Activated naive CD4-positive, alpha-beta T cell treated with anti-CD3 and anti-CD28 coated beads, Interleukin-2, amount 10 ng/mL, durations not matched to agents 7 days and 5 days (primary cell): ENCODE data around the gene PIK3R1.

Source experiments
- CTCF ChIA-PET: fragments of 350-600 bp; sonication (Branson Sonifier 250); formaldehyde crosslinking; loops from one replicate; lab custom pipeline; 2021; ENCODE audit warnings: antibody characterized with exemption; lab: Charles Lee
- DNase-seq: peaks from one replicate; pipeline ENCODE4 v3.0.0-alpha.2; 2020
- H3K27ac Mint-ChIP-seq: one replicate; pipeline ENCODE4 v1.8.0; 2021; ENCODE audit warnings: mild to moderate bottlenecking, moderate library complexity, mixed read lengths
- H3K27me3 Mint-ChIP-seq: one replicate; pipeline ENCODE4 v1.8.0; 2021; ENCODE audit warnings: mild to moderate bottlenecking, mixed read lengths
- H3K36me3 Mint-ChIP-seq: one replicate; pipeline ENCODE4 v1.8.0; 2021; ENCODE audit warnings: mixed read lengths
- H3K4me1 Mint-ChIP-seq: one replicate; pipeline ENCODE4 v1.8.0; 2021; ENCODE audit warnings: mixed read lengths
- H3K4me3 Mint-ChIP-seq: one replicate; pipeline ENCODE4 v1.8.0; 2021; ENCODE audit warnings: mild to moderate bottlenecking, moderate library complexity, mixed read lengths
- H3K9me3 Mint-ChIP-seq: one replicate; pipeline ENCODE4 v1.8.0; 2021; ENCODE audit warnings: mixed read lengths

The PIK3R1 gene

GRCh38 chr5:68216245-68217046 lies 890 bp downstream of the PIK3R1 start:
- CTCF ChIA-PET = interaction anchor here (0.9 to 2.2 kb wide), 6 partner anchors 14 to 55 kb away, joined by 3 to 11 read pairs (median 4); no protein-coding TSS in a partner anchor
- peak; percentile 76 for DNase-seq
- Mint-ChIP-seq H3K27me3 (no peaks in the 10 kb centered on the region), H3K4me3 (peak overlapping the region; percentile 87), H3K27ac (peak overlapping the region; percentile 91), H3K9me3 (peaks cover 11% of the 10 kb centered on the region), H3K36me3 (peaks cover 30% of the 10 kb centered on the region), H3K4me1 (peaks cover 39% of the 10 kb centered on the region)

GRCh38 chr5:68217047-68217355 lies 1.4 kb downstream of the PIK3R1 start:
- Mint-ChIP-seq H3K4me1 (peaks cover 42% of the 10 kb centered on the region), H3K36me3 (peaks cover 32% of the 10 kb centered on the region), H3K27me3 (no peaks in the 10 kb centered on the region), H3K4me3 (peak overlapping the region; percentile 87), H3K9me3 (peaks cover 6% of the 10 kb centered on the region), H3K27ac (peak overlapping the region; percentile 91)
- no peak for DNase-seq
- CTCF ChIA-PET = interaction anchor here (0.9 to 2.2 kb wide), 6 partner anchors 13 to 54 kb away, joined by 3 to 11 read pairs (median 4); no protein-coding TSS in a partner anchor

- peak overlapping the region; percentile 91 for H3K27ac Mint-ChIP-seq
Measured at GRCh38 chr5:68217528-68217927, 2.0 kb downstream of the PIK3R1 start.

GRCh38 chr5:68219161-68219816 lies 3.7 kb downstream of the PIK3R1 start:
- Mint-ChIP-seq H3K9me3 (peaks cover 3% of the 10 kb centered on the region), H3K4me3 (no peak overlapping the region)
- no peak for DNase-seq

More at GRCh38 chr5:68217528-68217927, 2.0 kb downstream of the PIK3R1 start:
- Mint-ChIP-seq H3K27me3 (no peaks in the 10 kb centered on the region), H3K36me3 (peaks cover 36% of the 10 kb centered on the region), H3K4me3 (peak overlapping the region; percentile 87), H3K4me1 (peaks cover 45% of the 10 kb centered on the region), H3K9me3 (peaks cover 3% of the 10 kb centered on the region)
- DNase-seq = no peak
- CTCF ChIA-PET = interaction anchor here (0.9 to 2.2 kb wide), 4 partner anchors 13 to 54 kb away, joined by 3 to 11 read pairs (median 6); no protein-coding TSS in a partner anchor

GRCh38 chr5:68220260-68220659 lies 4.7 kb downstream of the PIK3R1 start:
- Mint-ChIP-seq H3K4me1 (peaks cover 52% of the 10 kb centered on the region), H3K27ac (no peak overlapping the region), H3K27me3 (no peaks in the 10 kb centered on the region), H3K4me3 (no peak overlapping the region), H3K9me3 (peaks cover 3% of the 10 kb centered on the region), H3K36me3 (peaks cover 45% of the 10 kb centered on the region)
- CTCF ChIA-PET = interaction anchor here (0.9 kb wide), 1 partner anchor 66 kb away, joined by 3 read pairs; no protein-coding TSS in a partner anchor
- no peak for DNase-seq

More at GRCh38 chr5:68219161-68219816, 3.7 kb downstream of the PIK3R1 start:
- peaks cover 47% of the 10 kb centered on the region for H3K4me1 Mint-ChIP-seq
- H3K36me3 Mint-ChIP-seq = peaks cover 41% of the 10 kb centered on the region
- H3K27ac Mint-ChIP-seq = no peak overlapping the region
- CTCF ChIA-PET = interaction anchor here (0.9 kb wide), 1 partner anchor 67 kb away, joined by 3 read pairs; no protein-coding TSS in a partner anchor
- H3K27me3 Mint-ChIP-seq = no peaks in the 10 kb centered on the region

GRCh38 chr5:68220914-68221313 lies 5.4 kb downstream of the PIK3R1 start:
- CTCF ChIA-PET = no interaction called here
- H3K4me1 Mint-ChIP-seq = peaks cover 59% of the 10 kb centered on the region
- H3K27ac Mint-ChIP-seq = no peak overlapping the region
- DNase-seq = no peak
- H3K36me3 Mint-ChIP-seq = peaks cover 52% of the 10 kb centered on the region
- H3K4me3 Mint-ChIP-seq = no peak overlapping the region
- H3K27me3 Mint-ChIP-seq = no peaks in the 10 kb centered on the region
- H3K9me3 Mint-ChIP-seq = peaks cover 3% of the 10 kb centered on the region

GRCh38 chr5:68221488-68221887 lies 5.9 kb downstream of the PIK3R1 start:
- no peak for DNase-seq
- Mint-ChIP-seq H3K4me3 (no peak overlapping the region), H3K27ac (no peak overlapping the region), H3K27me3 (no peaks in the 10 kb centered on the region), H3K9me3 (peaks cover 3% of the 10 kb centered on the region), H3K4me1 (peaks cover 65% of the 10 kb centered on the region), H3K36me3 (peaks cover 56% of the 10 kb centered on the region)
- CTCF ChIA-PET = no interaction called here

- H3K4me1 Mint-ChIP-seq = peaks cover 65% of the 10 kb centered on the region
- no peak overlapping the region for H3K4me3 Mint-ChIP-seq
- H3K9me3 Mint-ChIP-seq = peaks cover 3% of the 10 kb centered on the region
- DNase-seq = no peak
- no peaks in the 10 kb centered on the region for H3K27me3 Mint-ChIP-seq
- H3K36me3 Mint-ChIP-seq = peaks cover 59% of the 10 kb centered on the region
- CTCF ChIA-PET = no interaction called here
- no peak overlapping the region for H3K27ac Mint-ChIP-seq
Measured at GRCh38 chr5:68222310-68222709, 6.8 kb downstream of the PIK3R1 start.

- no peak for DNase-seq
- Mint-ChIP-seq H3K9me3 (peaks cover 3% of the 10 kb centered on the region), H3K27me3 (no peaks in the 10 kb centered on the region), H3K36me3 (peaks cover 65% of the 10 kb centered on the region), H3K4me3 (no peak overlapping the region), H3K27ac (no peak overlapping the region), H3K4me1 (peaks cover 65% of the 10 kb centered on the region)
- CTCF ChIA-PET = interaction anchor here (0.6 kb wide), 1 partner anchor 16 kb away, joined by 3 read pairs; no protein-coding TSS in a partner anchor
Measured at GRCh38 chr5:68222824-68223354, 7.3 kb downstream of the PIK3R1 start.

- CTCF ChIA-PET = no interaction called here
- Mint-ChIP-seq H3K9me3 (peaks cover 3% of the 10 kb centered on the region), H3K27ac (no peak overlapping the region), H3K36me3 (peaks cover 62% of the 10 kb centered on the region), H3K4me3 (no peak overlapping the region), H3K4me1 (peaks cover 56% of the 10 kb centered on the region), H3K27me3 (no peaks in the 10 kb centered on the region)
- no peak for DNase-seq
Measured at GRCh38 chr5:68223904-68224303, 8.3 kb downstream of the PIK3R1 start.

GRCh38 chr5:68224509-68225187 lies 9.1 kb downstream of the PIK3R1 start:
- Mint-ChIP-seq H3K4me1 (peaks cover 53% of the 10 kb centered on the region), H3K27ac (no peak overlapping the region), H3K4me3 (no peak overlapping the region), H3K9me3 (peaks cover 3% of the 10 kb centered on the region), H3K27me3 (no peaks in the 10 kb centered on the region), H3K36me3 (peaks cover 62% of the 10 kb centered on the region)
- CTCF ChIA-PET = no interaction called here
- DNase-seq = no peak

- DNase-seq = no peak
- CTCF ChIA-PET = no interaction called here
- Mint-ChIP-seq H3K4me1 (peaks cover 59% of the 10 kb centered on the region), H3K27ac (no peak overlapping the region), H3K36me3 (peaks cover 60% of the 10 kb centered on the region), H3K9me3 (peaks cover 2% of the 10 kb centered on the region), H3K27me3 (no peaks in the 10 kb centered on the region), H3K4me3 (no peak overlapping the region)
Measured at GRCh38 chr5:68225188-68225910, 9.8 kb downstream of the PIK3R1 start.

- DNase-seq = no peak
- no peaks in the 10 kb centered on the region for H3K9me3 Mint-ChIP-seq
- CTCF ChIA-PET = no interaction called here
- H3K36me3 Mint-ChIP-seq = peaks cover 60% of the 10 kb centered on the region
- peaks cover 64% of the 10 kb centered on the region for H3K4me1 Mint-ChIP-seq
- no peak overlapping the region for H3K27ac Mint-ChIP-seq
- H3K4me3 Mint-ChIP-seq = no peak overlapping the region
- no peaks in the 10 kb centered on the region for H3K27me3 Mint-ChIP-seq
Measured at GRCh38 chr5:68225911-68226545, 10.5 kb downstream of the PIK3R1 start.
